Measurements from ENCODE around the gene RTBDN.
A peak's percentile ranks its signal among the peaks of the same experiment; 100 is the strongest.

RTBDN gene

DNA sequence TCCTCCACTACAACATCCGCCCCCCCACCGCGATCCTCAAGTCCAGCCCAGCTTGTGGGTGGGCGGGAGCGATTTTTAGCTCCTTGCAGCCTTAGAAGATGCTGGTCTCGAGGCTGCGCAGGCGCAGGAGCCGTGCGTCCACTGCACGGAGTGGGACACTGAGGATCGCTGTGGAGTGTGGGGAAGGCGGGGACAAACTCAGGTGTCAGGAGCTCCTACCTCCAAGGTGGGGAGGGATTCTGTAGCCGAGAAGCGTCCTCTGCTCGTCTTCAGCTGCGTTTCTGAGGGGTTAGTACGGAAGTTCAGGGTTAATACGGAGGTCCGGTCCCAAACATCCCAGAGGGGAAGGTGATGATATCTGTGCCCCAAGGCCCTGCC, at the start of gene RTBDN:
Gene RTBDN (minus strand): TSS at position 14 of the 378 bp plus-strand sequence. CDS start 4,600 bp downstream, outside the sequence.
- H3K27ac Mint-ChIP-seq = peak within 1 kb of the TSS; percentile 23
- no peaks in the 10 kb centered on the region for H3K36me3 Mint-ChIP-seq (ENCODE audit: low read depth)
- H3K4me3 Mint-ChIP-seq = peak within 1 kb of the TSS; percentile 61
- H3K9me3 Mint-ChIP-seq = no peaks in the 10 kb centered on the region
- peaks cover 79% of the 10 kb centered on the region for H3K27me3 Mint-ChIP-seq (ENCODE audit: low read depth)
- H3K4me1 Mint-ChIP-seq (ENCODE audit: low read depth) = peaks cover 20% of the 10 kb centered on the region

DNA sequence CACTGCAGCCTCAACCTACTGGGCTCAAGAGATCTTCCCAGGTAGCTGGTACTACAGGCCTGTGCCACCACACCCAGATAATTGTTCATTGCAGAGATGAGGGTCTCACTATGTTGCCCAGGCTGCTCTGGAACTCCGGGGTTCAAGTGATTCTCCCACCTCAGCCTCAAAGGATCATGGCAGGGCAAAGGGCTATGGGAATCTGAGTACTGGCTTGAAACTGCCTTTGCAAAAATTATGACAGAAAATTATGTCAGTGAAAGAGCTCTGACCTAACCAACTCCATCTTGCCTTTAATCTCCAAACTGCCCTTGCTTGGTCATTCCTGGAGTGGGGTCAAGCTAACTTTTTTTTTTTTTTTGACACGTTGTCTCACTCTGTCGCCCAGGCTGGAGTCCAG, 48.2 kb upstream of the RTBDN start:
- Mint-ChIP-seq H3K36me3 (ENCODE audit: low read depth) (peaks cover 7% of the 10 kb centered on the region), H3K27ac (no peak overlapping the region), H3K9me3 (no peaks in the 10 kb centered on the region), H3K4me3 (peak overlapping the region; percentile 89), H3K4me1 (ENCODE audit: low read depth) (peaks cover 24% of the 10 kb centered on the region), H3K27me3 (ENCODE audit: low read depth) (no peaks in the 10 kb centered on the region)

DNA sequence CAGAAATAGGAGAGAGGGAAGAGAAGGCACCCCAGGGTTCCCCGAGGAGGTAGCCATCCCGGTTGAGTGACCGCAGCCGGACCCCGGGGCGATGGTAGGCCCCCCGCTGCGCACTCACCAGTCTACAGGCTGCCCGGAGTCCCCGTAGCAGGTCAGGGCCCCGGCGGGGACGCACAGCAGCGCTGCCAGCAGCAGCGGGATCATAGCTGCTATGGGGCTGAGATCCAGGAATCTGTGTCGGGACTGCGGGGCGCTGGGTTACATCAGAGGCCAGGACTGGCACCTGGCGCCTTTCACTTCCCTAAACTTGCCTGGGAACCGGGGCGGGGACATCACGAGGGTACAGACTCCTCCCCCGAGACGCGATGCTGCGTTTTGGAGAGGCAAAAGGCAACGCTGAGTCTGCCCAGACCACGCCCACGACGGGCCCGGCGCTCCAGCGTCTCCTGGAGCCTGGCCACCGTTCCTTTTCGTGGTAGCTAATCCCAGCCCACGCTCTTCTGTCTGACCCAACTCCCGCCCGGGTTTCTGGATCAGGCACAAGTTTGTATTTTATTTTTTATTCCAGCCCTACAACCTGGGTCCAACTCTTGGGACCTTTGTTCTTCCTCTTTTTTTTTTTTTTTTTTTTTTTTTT, 46.9 kb upstream of the RTBDN start, which contains the start of gene DNASE2:
Gene DNASE2 (minus strand): TSS at position 278 of the 637 bp plus-strand sequence. CDS start 74 bp downstream, at position 204.
- Mint-ChIP-seq H3K36me3 (ENCODE audit: low read depth) (peaks cover 7% of the 10 kb centered on the region), H3K27me3 (ENCODE audit: low read depth) (no peaks in the 10 kb centered on the region), H3K9me3 (no peaks in the 10 kb centered on the region), H3K27ac (peak within 1 kb of the TSS; percentile 87), H3K4me1 (ENCODE audit: low read depth) (peaks cover 21% of the 10 kb centered on the region), H3K4me3 (peak within 1 kb of the TSS; percentile 89)

DNA sequence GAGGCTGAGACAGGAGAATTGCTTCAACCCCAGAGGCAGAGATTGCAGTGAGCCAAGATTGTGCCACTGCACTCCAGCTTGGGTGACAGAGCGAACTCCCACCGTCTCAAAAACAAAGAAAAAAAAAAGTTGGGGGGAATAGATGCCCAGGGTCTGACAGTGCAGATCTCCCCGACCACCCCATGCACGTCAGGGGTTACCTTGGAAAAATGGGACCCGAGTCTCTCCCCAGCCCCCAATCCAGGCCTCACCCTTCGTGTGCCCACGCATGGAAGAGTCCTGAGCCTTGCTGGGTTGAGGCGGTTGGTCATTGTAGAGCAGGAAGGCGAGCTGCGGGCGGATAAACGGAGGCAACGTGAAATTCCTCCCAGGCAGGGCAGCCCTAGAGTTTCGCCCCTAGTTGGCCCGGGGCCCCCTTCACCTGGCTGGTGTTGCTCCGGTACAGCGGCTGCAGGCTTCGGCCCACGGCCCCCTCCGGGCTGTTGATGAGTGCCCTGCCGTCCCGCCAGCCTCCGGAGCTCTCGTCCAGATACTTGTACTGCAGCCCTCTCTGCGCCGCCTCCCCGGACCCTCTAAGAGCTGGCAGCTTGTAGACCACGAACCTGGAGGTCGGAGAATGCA, 46.3 kb upstream of the RTBDN start:
- peak overlapping the region; percentile 89 for H3K4me3 Mint-ChIP-seq
- H3K27me3 Mint-ChIP-seq (ENCODE audit: low read depth) = no peaks in the 10 kb centered on the region
- peaks cover 7% of the 10 kb centered on the region for H3K36me3 Mint-ChIP-seq (ENCODE audit: low read depth)
- no peaks in the 10 kb centered on the region for H3K9me3 Mint-ChIP-seq
- H3K27ac Mint-ChIP-seq = peak overlapping the region; percentile 87
- peaks cover 21% of the 10 kb centered on the region for H3K4me1 Mint-ChIP-seq (ENCODE audit: low read depth)

DNA sequence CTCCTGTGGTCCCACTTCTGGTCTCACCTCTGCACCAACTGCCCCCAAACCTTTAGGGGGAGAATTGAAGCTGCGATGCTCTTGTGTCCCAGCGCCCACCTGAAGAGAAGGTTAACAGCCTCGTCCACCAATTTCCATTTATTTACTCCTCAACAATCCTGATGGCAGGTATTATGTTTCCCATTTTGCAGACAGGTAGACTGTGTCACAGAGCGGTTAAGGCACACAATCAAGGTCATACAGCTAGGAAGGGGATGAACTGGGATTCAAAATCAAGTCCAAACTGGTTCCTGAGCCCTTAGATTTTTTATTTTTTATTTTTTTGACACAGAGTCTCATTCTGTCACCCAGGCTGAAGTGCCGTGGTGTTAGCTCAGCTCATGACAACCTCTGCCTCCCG, 40.7 kb upstream of the RTBDN start:
- H3K9me3 Mint-ChIP-seq = no peaks in the 10 kb centered on the region
- no peak overlapping the region for H3K27ac Mint-ChIP-seq
- peaks cover 6% of the 10 kb centered on the region for H3K4me1 Mint-ChIP-seq (ENCODE audit: low read depth)
- H3K36me3 Mint-ChIP-seq (ENCODE audit: low read depth) = peaks cover 22% of the 10 kb centered on the region
- no peak overlapping the region for H3K4me3 Mint-ChIP-seq
- H3K27me3 Mint-ChIP-seq (ENCODE audit: low read depth) = no peaks in the 10 kb centered on the region

DNA sequence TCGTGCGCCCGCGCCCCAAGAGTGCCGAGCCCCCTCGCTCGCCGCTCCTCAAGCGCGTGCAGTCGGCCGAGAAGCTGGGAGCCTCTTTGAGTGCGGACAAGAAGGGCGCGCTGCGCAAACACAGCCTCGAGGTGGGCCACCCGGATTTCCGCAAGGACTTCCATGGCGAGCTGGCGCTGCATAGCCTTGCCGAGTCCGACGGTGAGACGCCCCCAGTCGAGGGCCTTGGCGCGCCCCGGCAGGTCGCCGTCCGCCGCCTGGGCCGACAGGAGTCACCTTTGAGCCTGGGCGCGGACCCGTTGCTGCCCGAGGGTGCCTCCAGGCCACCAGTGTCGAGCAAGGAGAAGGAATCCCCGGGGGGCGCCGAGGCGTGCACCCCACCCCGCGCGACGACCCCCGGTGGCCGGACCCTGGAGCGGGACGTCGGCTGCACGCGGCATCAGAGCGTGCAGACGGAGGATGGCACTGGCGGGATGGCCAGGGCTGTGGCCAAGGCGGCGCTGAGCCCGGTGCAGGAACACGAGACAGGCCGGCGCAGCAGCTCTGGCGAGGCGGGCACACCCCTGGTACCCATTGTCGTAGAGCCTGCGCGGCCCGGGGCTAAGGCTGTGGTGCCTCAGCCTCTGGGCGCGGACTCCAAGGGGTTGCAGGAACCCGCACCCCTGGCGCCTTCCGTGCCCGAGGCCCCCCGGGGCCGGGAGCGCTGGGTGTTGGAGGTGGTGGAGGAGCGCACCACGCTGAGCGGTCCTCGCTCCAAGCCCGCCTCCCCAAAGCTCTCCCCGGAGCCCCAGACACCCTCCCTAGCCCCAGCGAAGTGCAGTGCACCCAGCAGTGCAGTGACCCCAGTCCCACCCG, 39.7 kb upstream of the RTBDN start:
- peaks cover 22% of the 10 kb centered on the region for H3K36me3 Mint-ChIP-seq (ENCODE audit: low read depth)
- no peaks in the 10 kb centered on the region for H3K9me3 Mint-ChIP-seq
- H3K4me3 Mint-ChIP-seq = no peak overlapping the region
- no peak overlapping the region for H3K27ac Mint-ChIP-seq
- H3K4me1 Mint-ChIP-seq (ENCODE audit: low read depth) = peaks cover 5% of the 10 kb centered on the region
- no peaks in the 10 kb centered on the region for H3K27me3 Mint-ChIP-seq (ENCODE audit: low read depth)

DNA sequence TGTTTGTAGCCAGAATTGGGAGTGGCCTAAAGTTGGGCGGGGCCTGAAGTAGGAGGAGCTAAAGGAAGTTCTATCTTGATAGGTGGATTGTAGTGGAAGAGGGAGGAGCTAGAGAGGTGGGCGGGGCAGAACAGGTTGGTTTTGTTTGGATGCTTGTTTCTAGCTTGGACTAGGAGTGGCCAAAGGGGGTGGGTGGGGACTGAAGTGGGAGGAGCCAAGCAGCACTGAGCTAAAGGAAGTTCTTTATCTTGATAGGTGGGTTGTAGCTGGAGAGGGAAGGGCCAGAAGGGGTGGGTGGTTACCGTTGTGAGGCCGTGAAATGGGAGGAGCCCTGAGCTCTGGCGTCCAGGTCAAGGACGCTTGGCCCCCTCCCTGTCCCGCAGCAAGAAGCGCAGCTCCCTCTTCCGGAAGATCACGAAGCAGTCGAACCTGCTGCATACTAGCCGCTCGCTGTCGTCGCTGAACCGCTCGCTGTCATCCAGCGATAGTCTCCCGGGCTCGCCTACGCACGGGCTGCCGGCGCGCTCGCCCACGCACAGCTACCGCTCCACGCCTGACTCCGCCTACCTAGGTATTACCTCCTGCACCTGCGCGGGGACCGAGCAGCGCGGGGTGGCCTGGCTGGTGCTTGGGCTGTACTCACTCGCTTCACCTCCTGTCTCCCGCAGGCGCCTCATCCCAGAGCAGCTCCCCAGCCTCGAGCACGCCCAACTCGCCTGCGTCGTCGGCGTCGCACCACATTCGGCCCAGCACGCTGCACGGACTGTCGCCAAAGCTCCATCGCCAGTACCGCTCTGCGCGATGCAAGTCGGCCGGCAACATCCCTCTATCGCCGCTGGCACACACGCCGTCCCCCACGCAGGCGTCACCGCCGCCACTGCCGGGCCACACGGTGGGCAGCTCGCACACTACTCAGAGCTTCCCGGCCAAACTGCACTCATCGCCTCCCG, 38.8 kb upstream of the RTBDN start:
- Mint-ChIP-seq H3K27me3 (ENCODE audit: low read depth) (no peaks in the 10 kb centered on the region), H3K27ac (no peak overlapping the region), H3K36me3 (ENCODE audit: low read depth) (peaks cover 17% of the 10 kb centered on the region), H3K9me3 (no peaks in the 10 kb centered on the region), H3K4me3 (no peak overlapping the region), H3K4me1 (ENCODE audit: low read depth) (peaks cover 4% of the 10 kb centered on the region)

DNA sequence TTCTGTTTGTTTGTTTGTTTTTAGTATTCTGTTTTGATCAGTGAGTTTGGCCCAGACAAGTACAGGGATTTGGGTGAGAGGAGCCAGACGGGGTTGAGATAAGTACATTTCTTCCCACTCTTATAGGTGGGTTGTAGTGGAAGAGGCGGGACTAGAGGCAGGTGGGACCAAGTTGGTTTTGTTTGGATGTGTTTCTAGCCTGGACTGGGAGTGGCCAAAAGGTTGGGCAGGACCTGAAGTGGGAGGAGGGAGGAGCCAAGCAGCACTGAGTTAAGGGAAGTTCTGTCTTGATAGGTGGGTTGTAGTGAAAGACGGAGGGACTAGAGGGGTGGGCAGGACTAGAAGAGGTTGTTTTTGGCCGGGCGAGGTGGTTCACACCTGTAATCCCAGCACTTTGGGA, 37.9 kb upstream of the RTBDN start:
- no peak overlapping the region for H3K4me3 Mint-ChIP-seq
- no peak overlapping the region for H3K27ac Mint-ChIP-seq
- peaks cover 15% of the 10 kb centered on the region for H3K36me3 Mint-ChIP-seq (ENCODE audit: low read depth)
- no peaks in the 10 kb centered on the region for H3K9me3 Mint-ChIP-seq
- H3K4me1 Mint-ChIP-seq (ENCODE audit: low read depth) = peaks cover 4% of the 10 kb centered on the region
- no peaks in the 10 kb centered on the region for H3K27me3 Mint-ChIP-seq (ENCODE audit: low read depth)

DNA sequence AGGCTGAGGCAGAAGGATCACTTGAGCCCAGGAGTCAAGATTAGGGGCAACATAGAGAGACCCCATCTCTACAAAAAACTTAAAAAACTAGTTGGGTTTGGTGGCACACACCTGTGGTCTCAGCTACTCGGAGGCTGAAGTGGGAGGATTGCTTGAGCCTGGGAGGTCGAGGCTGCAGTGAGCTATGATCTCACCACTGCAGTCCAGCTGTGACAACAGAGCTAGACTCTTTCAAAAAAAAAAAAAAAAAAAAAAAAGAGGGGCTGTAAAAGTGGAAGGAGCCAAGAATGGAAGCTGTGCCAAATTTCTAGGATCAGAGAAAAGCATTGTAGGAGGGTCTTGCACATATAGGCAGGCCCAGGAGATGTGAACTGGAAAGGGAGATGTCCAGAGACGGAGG, 37.3 kb upstream of the RTBDN start:
- H3K36me3 Mint-ChIP-seq (ENCODE audit: low read depth) = peaks cover 15% of the 10 kb centered on the region
- H3K27me3 Mint-ChIP-seq (ENCODE audit: low read depth) = no peaks in the 10 kb centered on the region
- no peaks in the 10 kb centered on the region for H3K9me3 Mint-ChIP-seq
- peaks cover 8% of the 10 kb centered on the region for H3K4me1 Mint-ChIP-seq (ENCODE audit: low read depth)
- no peak overlapping the region for H3K4me3 Mint-ChIP-seq
- H3K27ac Mint-ChIP-seq = no peak overlapping the region

DNA sequence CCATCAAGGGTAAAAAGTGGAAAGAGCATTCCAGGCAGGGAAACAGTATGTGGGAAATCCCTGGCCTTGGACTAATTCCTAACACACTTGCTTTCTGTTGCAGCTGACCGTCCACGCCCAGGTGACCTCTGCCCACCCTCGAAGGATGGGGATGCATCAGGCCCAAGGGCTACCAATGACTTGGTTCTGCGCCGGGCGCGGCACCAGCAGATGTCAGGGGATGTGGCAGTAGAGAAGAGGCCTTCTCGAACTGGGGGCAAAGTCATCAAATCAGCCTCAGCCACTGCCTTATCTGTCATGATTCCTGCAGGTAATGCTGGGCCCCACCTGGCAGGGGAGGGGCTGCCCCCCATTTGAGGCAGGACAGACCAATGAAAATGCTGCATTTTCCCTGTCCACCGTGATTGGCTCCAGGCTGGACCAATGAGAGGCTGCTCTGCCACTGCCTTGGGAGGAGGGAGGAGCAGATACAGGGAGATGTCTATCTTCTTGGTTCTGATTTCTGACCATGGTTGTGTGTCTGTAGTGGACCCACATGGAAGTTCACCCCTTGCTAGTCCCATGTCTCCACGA, 34.2 kb upstream of the RTBDN start:
- H3K36me3 Mint-ChIP-seq (ENCODE audit: low read depth) = peaks cover 11% of the 10 kb centered on the region

DNA sequence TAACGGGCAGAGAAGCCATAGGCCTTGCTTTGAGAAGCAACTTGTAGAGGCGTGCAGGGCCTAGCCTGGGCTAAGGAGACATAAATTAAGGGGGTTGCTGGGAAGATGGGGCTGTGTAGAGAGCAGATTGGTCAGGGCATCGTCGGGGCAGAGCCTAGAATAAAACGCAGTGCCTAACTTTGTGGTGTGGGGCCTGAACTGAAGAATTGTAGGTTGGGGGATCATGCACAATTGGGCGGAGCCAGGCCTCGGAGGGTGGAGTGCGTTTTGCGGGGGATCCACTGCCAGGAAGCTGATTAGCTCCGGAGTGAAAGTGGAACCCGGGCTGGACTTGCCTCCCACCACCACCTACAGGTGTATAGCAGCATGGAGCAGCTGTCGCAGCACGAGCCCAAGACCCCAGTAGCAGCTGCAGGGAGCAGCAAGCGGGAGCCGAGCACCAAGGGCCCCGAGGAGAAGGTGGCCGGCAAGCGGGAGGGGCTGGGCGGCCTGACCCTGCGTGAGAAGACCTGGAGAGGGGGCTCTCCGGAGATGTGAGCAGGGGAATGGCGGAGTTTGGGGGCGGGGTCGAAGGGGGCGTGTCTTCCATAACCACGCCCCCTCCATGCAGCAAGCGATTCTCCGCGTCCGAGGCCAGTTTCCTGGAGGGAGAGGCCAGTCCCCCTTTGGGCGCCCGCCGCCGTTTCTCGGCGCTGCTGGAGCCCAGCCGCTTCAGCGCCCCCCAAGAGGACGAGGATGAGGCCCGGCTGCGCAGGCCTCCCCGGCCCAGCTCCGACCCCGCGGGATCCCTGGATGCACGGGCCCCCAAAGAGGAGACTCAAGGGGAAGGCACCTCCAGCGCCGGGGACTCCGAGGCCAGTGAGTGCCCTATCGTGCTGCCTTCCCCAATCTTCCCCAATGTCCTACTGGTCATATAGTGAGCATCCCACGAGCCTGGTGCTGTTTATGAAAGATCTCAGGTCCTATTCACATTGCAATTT, 33.0 kb upstream of the RTBDN start:
- Mint-ChIP-seq H3K27ac (peak overlapping the region; percentile 26), H3K27me3 (ENCODE audit: low read depth) (no peaks in the 10 kb centered on the region), H3K4me3 (peak overlapping the region; percentile 56), H3K4me1 (ENCODE audit: low read depth) (peaks cover 12% of the 10 kb centered on the region), H3K36me3 (ENCODE audit: low read depth) (peaks cover 7% of the 10 kb centered on the region), H3K9me3 (no peaks in the 10 kb centered on the region)

More for the DNA sequence above, 34.2 kb upstream of the RTBDN start:
- Mint-ChIP-seq H3K4me3 (no peak overlapping the region), H3K27ac (no peak overlapping the region), H3K9me3 (no peaks in the 10 kb centered on the region), H3K27me3 (ENCODE audit: low read depth) (no peaks in the 10 kb centered on the region), H3K4me1 (ENCODE audit: low read depth) (peaks cover 12% of the 10 kb centered on the region)

DNA sequence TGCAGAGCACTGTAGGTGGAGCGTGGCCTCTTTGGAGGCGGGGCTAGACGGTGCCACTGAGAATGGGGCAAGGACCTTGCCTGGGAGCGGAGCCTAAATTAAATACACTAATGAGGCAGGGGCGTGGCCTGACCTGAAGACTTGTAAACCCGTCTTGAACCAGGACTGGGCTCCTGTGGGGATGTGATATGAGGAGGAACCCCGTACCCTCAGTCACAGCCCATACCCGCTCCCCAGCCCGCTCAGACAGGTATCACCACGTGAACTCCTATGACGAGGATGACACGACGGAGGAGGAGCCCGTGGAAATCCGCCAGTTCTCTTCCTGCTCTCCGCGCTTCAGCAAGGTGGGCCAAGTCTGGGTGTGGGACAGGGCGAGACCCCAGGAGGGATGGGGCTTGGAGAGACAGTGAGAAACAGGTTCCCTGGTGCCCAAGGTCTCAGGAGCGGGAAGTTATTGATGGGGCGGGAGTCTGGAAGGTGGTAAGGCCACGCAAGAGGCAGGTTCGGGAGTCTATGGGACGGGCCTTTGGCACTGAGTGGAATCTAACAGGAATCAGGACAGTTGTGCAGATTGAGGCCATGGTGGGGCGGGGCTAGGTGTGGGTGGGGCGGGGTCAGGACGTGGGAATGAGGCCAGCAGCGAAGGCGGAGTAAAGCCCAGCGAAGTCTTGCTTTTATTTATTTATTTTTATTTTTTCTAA, 32.2 kb upstream of the RTBDN start:
- peak overlapping the region; percentile 49 for H3K4me3 Mint-ChIP-seq
- H3K9me3 Mint-ChIP-seq = no peaks in the 10 kb centered on the region
- no peaks in the 10 kb centered on the region for H3K27me3 Mint-ChIP-seq (ENCODE audit: low read depth)
- H3K4me1 Mint-ChIP-seq (ENCODE audit: low read depth) = peaks cover 9% of the 10 kb centered on the region
- no peaks in the 10 kb centered on the region for H3K36me3 Mint-ChIP-seq (ENCODE audit: low read depth)
- peak overlapping the region; percentile 26 for H3K27ac Mint-ChIP-seq

Measured in T-helper 1 cell treated with Interleukin-12 subunit alpha and Interleukin-12 subunit beta and Interleukin-4 antibody, amounts not matched to agents 30 μg/mL and 1 μg/mL, for 36 hours (primary cell).